ES-I3 (cell line): Measurements from ENCODE around the gene CC2D2A.
"Not testable (repeated sequence)": the region's sequence is repeated elsewhere in the genome, so short reads cannot be mapped to it uniquely, and the experiment has no call there.

Experiments used
- H3K36me3 ChIP-seq: 2 replicates; pipeline ENCODE4 v1.6.1; 2013; ENCODE audit warnings: mild to moderate bottlenecking, low read length, control low read depth, moderate library complexity; ENCODE audit not compliant: insufficient read depth
- H3K4me1 ChIP-seq: 2 replicates; pipeline ENCODE4 v1.6.1; 2013; ENCODE audit warnings: mild to moderate bottlenecking, control low read depth, low read length; ENCODE audit not compliant: insufficient read depth
- H3K9ac ChIP-seq: 2 replicates; pipeline ENCODE4 v1.6.1; 2013; ENCODE audit warnings: low read depth, mild to moderate bottlenecking, low read length, moderate library complexity
- H3K9me3 ChIP-seq: 2 replicates; pipeline ENCODE4 v1.6.1; 2013; ENCODE audit warnings: mild to moderate bottlenecking, low read length, moderate library complexity; ENCODE audit not compliant: control insufficient read depth, insufficient read depth

The CC2D2A gene

DNA sequence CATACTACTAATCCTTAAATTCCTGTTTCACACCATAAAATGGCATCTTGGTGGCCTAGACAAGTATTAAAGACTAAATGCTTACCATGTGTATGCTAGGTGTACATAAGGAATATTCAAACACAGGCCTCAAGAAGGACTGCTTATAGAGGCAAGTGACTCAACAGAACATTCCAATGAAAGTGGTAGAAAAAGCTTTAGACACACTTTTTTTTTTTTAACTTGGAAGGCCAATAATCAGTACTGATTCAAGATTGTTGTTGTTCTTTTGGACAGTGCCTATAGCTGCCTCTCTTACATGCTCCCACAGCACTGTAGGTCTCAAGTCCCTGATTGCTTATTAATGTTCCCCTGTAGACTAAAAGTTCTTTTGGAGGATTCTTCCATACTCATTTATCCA, 107.8 kb downstream of the CC2D2A start:
- H3K9me3 ChIP-seq = no peaks in the 10 kb centered on the region
- no peak overlapping the region for H3K9ac ChIP-seq
- no peaks in the 10 kb centered on the region for H3K36me3 ChIP-seq
- H3K4me1 ChIP-seq = no peaks in the 10 kb centered on the region

DNA sequence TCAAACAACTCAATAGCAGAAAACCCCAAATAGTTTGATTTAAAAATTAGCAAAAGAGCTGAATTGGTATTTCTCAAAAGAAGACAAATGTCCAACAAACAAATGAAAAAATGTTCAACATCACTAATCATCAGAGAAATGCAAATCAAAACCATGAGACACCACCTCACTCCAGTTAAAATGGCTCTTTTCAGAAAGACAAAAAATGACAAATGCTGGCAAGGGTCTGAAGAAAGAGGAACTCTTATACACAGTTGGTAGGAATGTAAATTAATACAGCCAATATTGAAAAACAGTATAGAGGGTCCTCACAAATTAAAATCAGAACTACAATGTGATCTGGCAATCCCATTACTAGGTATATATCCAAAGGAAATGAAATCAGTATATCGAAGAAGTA, 115.1 kb downstream of the CC2D2A start:
- no peak overlapping the region for H3K9ac ChIP-seq
- peaks cover 2% of the 10 kb centered on the region; the same call in 1 of the 2 replicates for H3K9me3 ChIP-seq
- H3K36me3 ChIP-seq = no peaks in the 10 kb centered on the region
- no peaks in the 10 kb centered on the region for H3K4me1 ChIP-seq

GRCh38 chr4:15585331-15585730, 115.6 kb downstream of the CC2D2A start:
- no peaks in the 10 kb centered on the region for H3K4me1 ChIP-seq
- no peak overlapping the region for H3K9ac ChIP-seq
- H3K9me3 ChIP-seq = peaks cover 2% of the 10 kb centered on the region; the same call in 1 of the 2 replicates
- H3K36me3 ChIP-seq = no peaks in the 10 kb centered on the region

DNA sequence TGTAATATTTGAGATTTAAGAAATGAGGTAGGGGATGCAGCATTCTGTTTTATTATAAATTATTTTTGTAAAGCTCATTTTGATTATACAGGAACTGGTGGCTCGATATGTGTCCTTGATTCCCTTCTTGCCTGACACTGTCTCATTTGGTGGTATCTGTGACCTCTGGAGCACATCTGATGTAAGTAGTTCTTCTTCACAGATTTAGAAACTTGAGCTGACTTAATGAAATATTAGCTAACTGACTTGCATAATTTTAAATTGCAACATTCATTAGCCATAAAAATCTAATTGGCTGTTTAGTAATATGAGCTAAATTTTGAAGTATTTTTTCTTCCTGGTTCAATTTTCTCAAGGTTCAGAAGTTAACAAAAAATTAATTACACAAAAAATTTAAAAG, 116.4 kb downstream of the CC2D2A start:
- Histone ChIP-seq H3K9me3 (peaks cover 2% of the 10 kb centered on the region; the same call in 1 of the 2 replicates), H3K9ac (no peak overlapping the region), H3K36me3 (no peaks in the 10 kb centered on the region), H3K4me1 (no peaks in the 10 kb centered on the region)

- Histone ChIP-seq H3K4me1 (0 out of 2 replicates have a peak, but pooled peaks cover 6% of the 10 kb centered on the region), H3K9me3 (peaks cover 2% of the 10 kb centered on the region; the same call in 1 of the 2 replicates), H3K36me3 (no peaks in the 10 kb centered on the region), H3K9ac (no peak overlapping the region)
Observed at GRCh38 chr4:15587649-15588048, 118.0 kb downstream of the CC2D2A start.

DNA sequence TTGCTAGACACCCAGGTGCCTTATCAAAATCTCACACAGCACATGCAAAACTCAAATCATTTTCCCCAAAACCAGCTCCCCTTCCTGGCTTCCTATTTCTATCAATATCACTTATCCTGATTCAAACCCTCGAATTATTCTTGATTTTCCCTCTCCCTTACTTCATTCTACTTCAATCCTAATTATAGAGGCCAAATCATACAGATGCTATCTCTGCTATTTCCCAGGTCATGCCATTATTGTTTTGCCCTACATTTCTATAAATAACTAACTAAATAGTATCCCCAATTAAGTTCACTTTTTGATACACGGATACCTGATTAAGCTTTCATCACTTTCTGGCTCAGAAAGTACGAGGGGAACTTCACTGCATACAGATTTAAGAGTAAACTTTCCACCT, 123.1 kb downstream of the CC2D2A start:
- Histone ChIP-seq H3K9me3 (no peaks in the 10 kb centered on the region), H3K4me1 (0 out of 2 replicates have a peak, but pooled peaks cover 6% of the 10 kb centered on the region), H3K9ac (no peak overlapping the region), H3K36me3 (peaks cover 3% of the 10 kb centered on the region; the same call in 1 of the 2 replicates)

DNA sequence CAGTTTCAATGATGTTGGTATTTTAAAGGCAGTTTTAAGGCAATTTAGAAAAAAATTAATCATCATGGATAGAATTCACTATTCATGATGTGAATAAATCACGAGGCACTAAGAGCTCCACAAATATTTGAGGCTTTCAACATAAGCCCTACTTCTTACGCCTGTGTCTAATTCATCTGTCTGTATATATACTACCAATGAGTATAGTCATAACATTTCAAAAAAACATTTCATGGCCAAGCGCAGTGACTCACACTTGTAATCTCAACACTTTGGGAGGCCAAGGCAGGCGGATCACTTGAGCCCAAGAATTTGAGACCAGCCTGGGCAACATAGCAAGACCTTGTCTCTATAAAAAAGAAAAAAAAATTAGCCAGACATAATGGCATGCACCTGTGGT, 129.0 kb downstream of the CC2D2A start:
- H3K9me3 ChIP-seq = no peaks in the 10 kb centered on the region
- no peak overlapping the region for H3K9ac ChIP-seq
- H3K4me1 ChIP-seq = no peaks in the 10 kb centered on the region
- peaks cover 5% of the 10 kb centered on the region for H3K36me3 ChIP-seq

GRCh38 chr4:15600176-15600575, 130.5 kb downstream of the CC2D2A start:
- H3K36me3 ChIP-seq = peaks cover 5% of the 10 kb centered on the region
- no peaks in the 10 kb centered on the region for H3K9me3 ChIP-seq
- H3K4me1 ChIP-seq = no peaks in the 10 kb centered on the region
- no peak overlapping the region for H3K9ac ChIP-seq

- H3K4me1 ChIP-seq = peaks cover 8% of the 10 kb centered on the region; the same call in 1 of the 2 replicates
- no peak overlapping the region for H3K9ac ChIP-seq
- H3K36me3 ChIP-seq = peaks cover 5% of the 10 kb centered on the region
- no peaks in the 10 kb centered on the region for H3K9me3 ChIP-seq
Observed at GRCh38 chr4:15601862-15602261, 132.2 kb downstream of the CC2D2A start.

- peaks cover 2% of the 10 kb centered on the region for H3K36me3 ChIP-seq
- H3K9me3 ChIP-seq = no peaks in the 10 kb centered on the region
- H3K4me1 ChIP-seq = peaks cover 8% of the 10 kb centered on the region; the same call in 1 of the 2 replicates
- no peak overlapping the region for H3K9ac ChIP-seq
Observed at GRCh38 chr4:15605537-15605936, 135.9 kb downstream of the CC2D2A start.

DNA sequence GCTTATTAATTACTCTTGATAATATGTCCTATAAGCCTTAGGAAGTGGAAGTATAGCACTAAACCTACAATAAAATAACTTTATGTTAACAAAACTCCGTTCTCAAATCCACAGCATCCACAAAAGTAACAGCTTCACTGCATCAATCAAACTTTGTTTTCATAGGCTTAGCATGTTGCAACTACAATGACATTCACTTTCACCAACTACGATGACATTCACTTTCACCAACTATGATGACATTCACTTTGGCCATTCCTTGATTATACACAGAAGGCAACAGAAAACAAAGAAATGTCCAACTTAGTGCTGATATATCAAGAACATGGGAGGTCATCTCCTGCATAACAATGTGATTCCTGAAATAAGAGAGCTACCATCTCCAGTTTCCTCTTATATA, 141.2 kb downstream of the CC2D2A start:
- H3K36me3 ChIP-seq = peaks cover 3% of the 10 kb centered on the region; the same call in 1 of the 2 replicates
- H3K9me3 ChIP-seq = no peaks in the 10 kb centered on the region
- H3K4me1 ChIP-seq = peaks cover 2% of the 10 kb centered on the region; the same call in 1 of the 2 replicates
- H3K9ac ChIP-seq = no peak overlapping the region

- no peak overlapping the region for H3K9ac ChIP-seq
- no peaks in the 10 kb centered on the region for H3K9me3 ChIP-seq
Observed at GRCh38 chr4:15612136-15612535, 142.5 kb downstream of the CC2D2A start.

DNA sequence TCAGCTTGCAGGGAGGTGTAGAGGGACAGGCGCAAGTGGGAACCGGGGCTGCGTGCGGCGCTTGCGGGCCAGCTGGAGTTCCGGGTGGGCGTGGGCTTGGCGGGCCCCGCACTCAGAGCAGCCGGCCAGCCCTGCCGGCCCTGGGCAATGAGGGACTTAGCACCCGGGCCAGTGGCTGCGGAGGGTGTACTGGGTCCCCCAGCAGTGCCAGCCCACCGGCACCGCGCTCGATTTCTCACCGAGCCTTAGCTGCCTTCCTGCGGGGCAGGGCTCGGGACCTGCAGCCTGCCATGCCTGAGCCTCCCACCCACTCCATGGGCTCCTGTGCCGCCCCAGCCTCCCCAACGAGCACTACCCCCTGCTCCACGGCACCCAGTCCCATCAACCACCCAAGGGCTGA, 145.2 kb downstream of the CC2D2A start:
- not testable (repeated sequence) for H3K9ac ChIP-seq, H3K4me1 ChIP-seq, H3K36me3 ChIP-seq, H3K9me3 ChIP-seq

More at GRCh38 chr4:15612136-15612535, 142.5 kb downstream of the CC2D2A start:
- Histone ChIP-seq H3K36me3 (peaks cover 3% of the 10 kb centered on the region; the same call in 1 of the 2 replicates), H3K4me1 (no peaks in the 10 kb centered on the region)

- peaks cover 11% of the 10 kb centered on the region for H3K9me3 ChIP-seq
- not testable (repeated sequence) for H3K36me3 ChIP-seq, H3K9ac ChIP-seq, H3K4me1 ChIP-seq
Observed at GRCh38 chr4:15617407-15617806, 147.7 kb downstream of the CC2D2A start.

DNA sequence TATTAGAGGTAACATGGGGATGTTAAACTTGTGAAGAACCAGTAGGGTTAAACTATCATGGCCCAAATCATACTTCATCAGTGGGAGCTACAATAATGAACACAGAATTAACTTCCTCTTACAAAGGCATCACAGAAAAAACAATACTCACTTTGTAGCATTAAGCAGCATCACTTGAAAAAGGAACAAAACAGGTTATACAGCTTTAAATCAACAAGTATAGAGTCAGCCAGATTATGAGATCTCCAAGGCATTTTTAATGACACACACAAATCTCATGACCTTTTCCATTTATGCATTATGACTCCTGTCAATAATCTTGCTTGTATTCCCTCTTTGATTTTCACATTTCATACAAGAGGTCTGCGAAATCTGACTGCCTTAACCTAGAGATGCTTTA, 167.1 kb downstream of the CC2D2A start:
- Histone ChIP-seq H3K4me1 (no peaks in the 10 kb centered on the region), H3K9ac (no peak overlapping the region), H3K9me3 (no peaks in the 10 kb centered on the region), H3K36me3 (no peaks in the 10 kb centered on the region)

GRCh38 chr4:15638418-15638817, 168.7 kb downstream of the CC2D2A start:
- Histone ChIP-seq H3K9me3 (no peaks in the 10 kb centered on the region), H3K9ac (no peak overlapping the region), H3K36me3 (no peaks in the 10 kb centered on the region), H3K4me1 (no peaks in the 10 kb centered on the region)
